Measurements from ENCODE around the gene ADNP. TPM values are rescaled to one million over a fixed set of nuclear protein-coding genes. Genes with fewer than 3 reads are reported as not detected.

The ADNP gene
- total RNA-seq, 1 donor from 2014 or later: 69.2 TPM

DNA sequence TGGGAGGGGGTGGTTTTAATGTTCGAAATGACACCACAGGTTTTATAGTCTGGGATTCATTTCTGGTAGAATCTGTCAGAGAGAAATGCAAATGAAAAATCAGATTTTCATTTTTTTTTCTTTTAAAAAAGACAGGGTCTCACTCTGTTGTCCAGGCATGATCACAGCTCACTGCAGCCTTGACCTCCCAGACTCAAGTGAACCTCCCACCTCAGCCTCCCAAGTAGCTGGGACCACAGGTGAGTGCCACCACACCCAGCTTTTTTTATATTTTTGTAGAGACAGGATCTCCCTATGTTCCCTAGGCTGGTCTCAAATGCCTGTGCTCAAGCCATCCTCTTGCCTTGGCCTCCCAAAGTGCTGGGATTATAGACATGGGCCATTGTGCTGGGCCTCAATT, 2.4 kb upstream of the ADNP start:
- intact Hi-C loops (cut with micrococcal nuclease): loop anchor here (5.0 kb wide), 1 partner anchor 469 kb away; no protein-coding TSS in a partner anchor

DNA sequence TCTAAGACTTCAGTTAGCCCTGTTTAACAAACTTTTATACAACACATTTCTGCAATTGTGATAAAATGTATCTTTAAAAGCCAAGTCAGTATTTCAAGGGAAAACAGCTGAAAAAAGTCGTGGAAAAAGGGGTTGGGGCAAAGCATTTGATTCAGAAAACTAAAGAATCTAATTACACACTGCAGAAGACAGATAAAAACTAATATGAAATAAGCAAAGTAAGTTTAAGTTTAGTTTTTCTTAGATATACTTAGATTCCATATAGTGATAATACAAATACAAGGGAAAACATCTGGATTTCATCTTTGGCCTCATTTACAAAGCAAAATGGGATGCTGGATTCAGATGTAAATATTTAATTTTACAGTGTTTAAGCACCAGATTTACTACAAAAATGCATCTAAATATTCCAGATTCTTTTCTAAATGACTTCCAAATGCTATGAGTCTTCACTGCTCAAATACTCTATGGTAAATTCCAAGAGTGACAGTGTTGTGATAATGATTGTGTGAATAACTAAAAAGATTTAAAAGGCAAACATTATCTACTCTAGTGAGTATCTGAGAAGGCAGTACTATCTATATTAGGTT, 1.5 kb upstream of the ADNP start:
- intact Hi-C loops (cut with micrococcal nuclease): loop anchor here (5.0 kb wide), 1 partner anchor 470 kb away; no protein-coding TSS in a partner anchor

DNA sequence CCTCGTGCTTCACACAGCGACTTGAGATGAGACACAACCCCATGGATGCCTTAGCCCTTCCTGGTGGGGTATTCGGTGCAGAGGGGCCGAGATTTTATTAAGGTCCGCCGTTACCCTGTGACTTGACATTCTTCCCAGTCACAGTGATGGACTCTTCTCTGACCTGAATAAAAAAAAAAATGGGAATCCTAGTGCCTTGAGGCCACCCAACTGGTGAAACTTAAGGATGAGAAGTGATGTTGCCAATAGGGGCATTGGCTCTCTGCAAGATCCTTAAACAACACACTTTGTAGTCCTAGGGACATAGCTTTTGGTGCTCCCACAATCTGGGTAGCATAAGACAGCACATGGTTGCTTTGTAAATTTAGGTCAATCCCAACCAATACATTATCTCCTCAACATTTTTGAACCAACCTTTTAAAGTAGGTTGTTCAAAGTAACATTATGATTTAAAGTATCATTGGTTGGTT, 814 bp upstream of the ADNP start:
- intact Hi-C loops (cut with micrococcal nuclease): loop anchor here (5.0 kb wide), 1 partner anchor 470 kb away; no protein-coding TSS in a partner anchor

DNA sequence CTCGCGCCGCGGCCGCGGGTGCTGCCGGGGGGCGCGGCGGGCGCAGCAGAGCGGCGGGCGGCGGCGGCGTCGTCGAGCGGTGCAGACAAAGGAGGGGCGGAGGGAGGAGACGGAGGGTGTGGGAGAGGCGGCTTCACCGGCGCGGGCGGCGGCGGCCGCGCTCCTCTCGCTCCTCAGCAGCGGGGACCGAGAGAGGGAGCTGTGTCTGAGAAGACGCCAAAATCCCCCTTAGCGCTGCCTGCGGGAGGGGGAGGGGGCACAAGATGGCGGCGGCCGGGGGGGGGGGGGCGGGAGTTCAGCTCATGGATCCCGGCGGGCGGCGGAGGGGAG, 296 bp downstream of the ADNP start:
- intact Hi-C loops (cut with micrococcal nuclease): loop anchor here (1.0 to 5.0 kb wide), 3 partner anchors 27 to 471 kb away; partner anchors contain the start of genes DPM1, MOCS3 and PARD6B

DNA sequence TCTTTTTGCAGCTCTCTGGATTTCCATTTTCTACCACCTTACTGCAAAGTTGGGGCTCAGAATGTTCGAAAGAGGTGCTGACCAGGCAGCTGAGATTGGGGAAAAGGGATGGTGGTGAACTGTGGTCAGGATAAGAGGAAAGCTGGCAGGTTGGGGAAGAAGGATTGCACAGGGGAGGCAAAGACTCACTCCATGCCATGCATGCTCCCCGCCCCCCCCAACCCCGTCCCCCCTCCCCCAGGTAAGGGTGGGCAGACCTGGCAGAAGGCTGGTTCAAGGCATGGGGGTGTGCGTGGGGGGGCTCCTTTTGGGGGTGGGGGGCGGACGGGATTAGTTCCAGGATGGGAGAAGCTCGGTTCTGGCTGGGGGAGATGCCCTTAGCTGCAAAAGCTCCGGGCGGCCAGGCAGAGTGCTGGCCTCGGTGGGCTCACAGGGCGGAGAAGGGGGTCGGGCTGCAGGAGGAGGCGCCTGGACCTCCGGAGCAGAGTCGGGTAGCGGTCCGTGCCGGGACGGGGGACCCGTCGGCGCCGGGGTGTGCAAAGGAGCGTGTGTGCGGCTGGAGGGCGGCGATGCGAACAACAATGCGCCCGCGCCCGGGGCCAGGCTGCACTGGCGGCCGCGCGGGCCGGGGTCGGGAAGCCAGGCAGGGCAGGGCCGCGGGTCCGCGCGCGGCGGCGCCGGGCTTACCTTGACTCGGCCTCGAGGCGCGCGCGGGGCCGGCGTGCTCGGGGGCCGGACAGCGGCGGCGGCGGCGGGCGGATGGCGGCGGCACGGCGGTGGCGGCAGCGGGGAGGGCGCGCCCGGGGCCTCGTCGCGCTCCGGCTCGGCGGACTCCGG, 880 bp downstream of the ADNP start:
- intact Hi-C loops (cut with micrococcal nuclease): loop anchor here (5.0 kb wide), 1 partner anchor 472 kb away; no protein-coding TSS in a partner anchor

DNA sequence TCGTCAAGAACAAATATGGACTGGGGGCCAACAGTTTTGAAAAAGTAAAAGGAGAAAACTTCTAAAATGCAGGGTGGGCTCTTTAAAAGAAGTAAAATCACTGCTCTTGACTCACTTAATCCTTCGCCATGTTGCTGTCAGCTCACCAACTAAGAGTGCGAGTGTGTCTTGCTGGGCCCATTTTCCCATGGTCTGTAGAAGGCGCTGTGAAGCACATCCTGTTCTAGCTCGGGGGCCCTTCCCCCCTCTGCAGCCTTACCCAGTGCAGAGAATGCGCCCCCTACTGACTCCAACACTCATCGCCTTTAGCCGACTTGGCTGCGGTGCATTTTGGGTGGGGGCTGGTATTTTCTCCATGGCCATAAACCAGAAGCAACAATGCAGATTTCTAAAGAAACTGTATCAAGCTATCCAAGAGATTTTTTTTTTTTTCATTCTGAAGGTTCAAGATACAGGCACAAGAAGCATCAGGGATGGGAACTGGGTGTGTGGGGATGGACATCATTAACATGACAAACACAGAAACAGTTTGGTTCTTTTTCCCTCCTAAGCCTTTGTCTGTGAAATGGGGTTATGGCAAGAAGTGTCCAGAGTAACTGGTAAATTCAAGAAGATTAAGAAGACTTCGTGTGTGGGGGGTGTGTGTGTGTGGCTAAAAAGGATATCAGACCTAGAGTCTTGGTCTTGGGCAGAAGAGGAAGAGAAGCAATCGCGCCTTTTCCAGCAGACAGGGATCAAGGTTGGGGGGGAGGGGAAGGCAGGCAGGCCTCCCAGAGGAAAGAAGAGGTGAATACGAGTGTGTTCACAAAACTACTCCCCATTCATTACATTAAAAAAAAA, 1.7 kb downstream of the ADNP start:
- intact Hi-C loops (cut with micrococcal nuclease): loop anchor here (1.0 to 5.0 kb wide), 4 partner anchors 111 to 473 kb away; no protein-coding TSS in a partner anchor

DNA sequence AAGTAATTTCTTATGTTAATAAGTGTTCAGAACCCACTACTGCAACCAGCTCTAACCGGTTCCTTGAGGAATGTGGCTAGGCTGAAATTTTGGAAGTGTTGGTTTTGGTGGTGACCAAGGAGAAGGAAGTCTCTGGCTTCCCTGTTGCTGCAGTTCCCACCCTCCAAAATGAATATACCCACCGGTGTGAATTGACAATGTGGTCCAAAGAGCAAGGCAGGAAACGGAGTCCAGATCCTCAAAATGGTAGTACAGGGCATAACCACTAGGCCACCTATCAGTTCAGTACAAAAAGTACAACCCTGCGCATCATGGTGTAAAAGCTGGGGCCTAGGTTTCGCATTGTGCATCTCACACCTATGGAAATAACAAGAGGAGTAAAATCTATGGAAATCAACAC, 2.8 kb downstream of the ADNP start:
- intact Hi-C loops (cut with micrococcal nuclease): no loop called here

DNA sequence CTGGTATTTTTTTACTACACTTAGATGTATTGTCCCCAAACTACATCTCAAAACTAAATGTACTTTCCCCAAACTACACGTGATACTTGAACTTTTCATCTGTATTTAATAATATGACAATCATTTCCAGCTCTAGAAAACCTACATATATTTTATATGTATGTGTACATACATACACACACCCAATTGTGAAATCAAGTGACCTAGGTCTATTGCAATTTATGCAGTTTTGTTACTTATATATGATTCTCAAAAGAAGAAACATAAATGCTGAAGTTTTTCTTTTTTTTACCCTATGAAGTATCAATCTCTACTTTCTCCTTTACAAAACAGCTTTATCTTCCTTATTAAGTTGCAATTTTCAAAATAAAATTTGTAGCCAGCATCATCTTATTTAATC, 4.7 kb downstream of the ADNP start:
- intact Hi-C loops (cut with micrococcal nuclease): no loop called here

DNA sequence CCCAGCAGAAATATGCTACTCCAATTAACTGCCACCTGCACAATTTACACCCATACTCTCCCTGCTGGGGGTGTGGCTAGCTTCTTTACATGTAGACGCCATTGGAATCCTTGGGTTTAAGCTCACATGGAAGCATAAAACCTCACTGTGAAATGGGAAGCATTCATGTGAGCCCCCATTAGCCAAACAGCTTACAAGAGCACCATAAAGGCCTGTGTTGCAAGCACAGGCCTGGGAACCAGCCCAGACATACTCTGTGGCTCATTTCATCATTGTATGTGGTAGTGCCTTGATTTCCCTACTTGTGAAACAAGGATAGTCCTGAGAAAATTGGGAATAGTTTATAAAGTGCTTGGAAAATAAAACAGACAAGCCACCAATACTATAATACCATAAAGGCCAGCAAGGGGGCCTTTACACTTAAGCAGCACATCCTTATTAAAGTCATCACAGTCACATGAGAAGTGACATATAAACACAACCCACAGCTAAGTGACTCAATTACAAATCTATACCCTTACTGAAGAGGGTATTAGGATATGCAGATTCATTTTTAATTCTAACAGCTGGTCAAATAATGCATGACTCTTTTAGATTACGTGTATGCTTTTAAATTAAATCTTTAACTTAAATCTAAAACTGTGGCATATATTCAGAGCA, 6.8 kb downstream of the ADNP start:
- intact Hi-C loops (cut with micrococcal nuclease): no loop called here

DNA sequence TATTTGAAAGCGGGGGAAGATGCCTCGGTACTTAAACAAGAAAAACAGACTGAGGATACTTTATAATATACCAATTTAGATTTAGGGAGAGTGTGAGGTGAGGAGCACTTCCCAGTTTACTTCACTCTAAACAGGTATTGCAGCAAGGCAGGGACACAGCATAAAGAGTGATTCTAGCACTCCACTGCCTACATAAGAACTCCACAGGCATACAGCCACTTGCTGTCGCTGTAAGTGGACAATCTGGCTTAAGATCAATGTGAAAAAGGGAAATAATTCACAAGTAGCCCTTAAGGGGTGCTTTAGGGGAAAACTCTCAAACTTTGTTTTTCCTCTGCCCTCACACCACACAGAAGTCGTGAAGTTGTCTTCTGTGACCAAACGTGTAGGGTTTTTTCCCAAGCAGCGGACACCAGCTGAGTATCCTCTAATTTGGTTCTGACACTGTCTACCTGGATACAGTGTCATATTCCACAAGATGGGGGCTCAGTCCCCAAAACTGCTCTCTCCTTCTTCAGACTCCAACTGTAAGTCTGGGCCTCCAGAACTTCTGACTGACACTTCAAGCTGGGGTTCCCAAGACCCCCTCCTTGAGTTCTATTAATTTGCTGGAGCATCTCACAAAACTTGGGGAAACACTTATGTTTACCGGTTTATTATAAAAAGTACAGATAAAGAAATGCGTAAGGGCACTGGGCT, 9.3 kb downstream of the ADNP start:
- intact Hi-C loops (cut with micrococcal nuclease): no loop called here

DNA sequence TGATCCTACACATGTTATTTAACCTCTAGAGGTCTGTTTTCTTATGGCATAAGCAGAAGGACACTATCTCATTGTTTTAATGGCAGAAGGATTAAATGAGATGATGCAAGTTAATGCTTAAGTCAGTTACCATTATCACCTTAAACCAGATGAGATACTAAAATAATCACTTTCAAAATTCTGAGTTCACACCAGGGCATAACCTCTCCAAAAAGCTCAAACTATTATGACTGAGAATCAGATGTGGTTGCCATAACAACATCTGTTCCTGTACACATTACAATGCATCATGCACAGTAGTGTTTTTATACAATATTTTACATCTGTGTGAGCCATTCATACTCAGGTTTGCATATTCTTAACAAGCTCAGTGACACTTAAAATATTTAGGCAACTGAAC, 10.2 kb downstream of the ADNP start:
- intact Hi-C loops (cut with micrococcal nuclease): no loop called here

DNA sequence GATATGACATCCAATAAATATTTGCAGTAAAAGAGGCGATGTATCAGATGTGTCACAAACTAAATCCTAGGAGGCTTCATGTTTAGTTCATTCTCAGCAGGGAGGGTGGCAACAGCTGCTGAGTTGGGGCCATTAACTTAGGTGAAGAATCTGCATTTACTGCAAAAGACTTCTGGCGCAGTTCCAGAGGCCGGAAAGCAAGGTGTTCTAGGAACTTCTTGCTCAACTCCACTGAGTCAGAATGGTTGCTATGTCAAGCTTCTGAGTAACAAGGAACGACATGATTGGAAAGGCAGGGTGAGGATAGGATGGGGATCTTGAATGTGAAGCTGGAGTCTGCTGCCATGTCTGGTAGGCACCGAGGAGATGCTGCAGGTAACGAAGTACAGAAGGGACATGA, 11.7 kb downstream of the ADNP start:
- intact Hi-C loops (cut with micrococcal nuclease): no loop called here

DNA sequence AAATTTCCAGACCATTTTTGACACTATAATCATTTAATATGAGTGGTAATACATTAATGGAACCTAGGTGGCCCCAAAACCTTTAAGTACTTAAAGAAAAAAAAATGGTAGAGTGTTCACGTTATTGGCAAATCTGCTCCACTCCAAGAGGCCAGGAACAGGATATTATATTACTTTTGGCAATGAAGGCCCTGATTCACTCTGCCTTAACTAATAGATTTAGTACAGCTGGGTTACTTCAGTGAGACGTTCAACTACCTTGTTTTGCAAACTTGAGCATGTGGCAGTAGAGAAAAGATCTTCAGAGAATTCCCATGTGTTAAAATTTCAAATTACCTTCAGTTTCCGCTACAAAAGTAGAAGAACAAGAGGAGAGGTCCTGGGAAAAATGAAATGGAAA, 12.8 kb downstream of the ADNP start:
- intact Hi-C loops (cut with micrococcal nuclease): no loop called here

DNA sequence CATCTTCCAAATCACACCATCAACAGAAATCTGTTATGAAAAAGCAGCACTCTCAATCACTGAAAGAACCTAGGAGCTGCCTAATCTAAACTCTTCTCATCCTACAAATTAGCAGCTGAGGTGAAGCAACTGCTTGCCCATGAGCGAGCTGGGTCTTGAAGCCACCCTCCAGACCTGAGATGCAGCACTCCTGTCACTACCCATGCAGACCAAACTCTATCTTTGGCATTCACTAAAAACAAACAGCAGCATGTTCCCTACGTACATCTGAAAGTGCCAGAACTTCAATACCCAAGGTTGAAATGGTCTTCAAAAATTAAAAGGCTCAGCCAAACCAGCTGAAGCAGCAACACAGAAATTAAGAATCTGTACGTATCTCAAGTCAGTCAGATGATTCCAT, 14.3 kb downstream of the ADNP start:
- intact Hi-C loops (cut with micrococcal nuclease): no loop called here

DNA sequence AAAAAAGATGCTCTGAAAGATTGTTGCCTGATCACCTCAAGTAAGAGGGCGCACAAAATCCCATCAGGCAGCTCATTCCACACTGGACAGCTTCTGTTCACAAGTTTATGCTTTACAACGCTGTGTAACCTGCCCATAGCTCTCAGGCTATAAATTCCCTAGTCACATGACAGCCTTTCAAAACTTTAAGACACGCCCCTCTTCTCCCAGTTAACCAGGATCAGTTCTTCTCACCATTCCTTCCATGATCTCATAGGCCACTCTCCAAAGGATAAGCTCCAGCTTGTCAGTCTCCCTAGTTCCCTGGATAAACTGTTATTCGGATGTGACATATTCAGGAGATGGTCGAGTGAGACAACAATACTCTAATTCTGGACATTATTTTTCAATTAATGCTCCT, 15.0 kb downstream of the ADNP start:
- intact Hi-C loops (cut with micrococcal nuclease): no loop called here

DNA sequence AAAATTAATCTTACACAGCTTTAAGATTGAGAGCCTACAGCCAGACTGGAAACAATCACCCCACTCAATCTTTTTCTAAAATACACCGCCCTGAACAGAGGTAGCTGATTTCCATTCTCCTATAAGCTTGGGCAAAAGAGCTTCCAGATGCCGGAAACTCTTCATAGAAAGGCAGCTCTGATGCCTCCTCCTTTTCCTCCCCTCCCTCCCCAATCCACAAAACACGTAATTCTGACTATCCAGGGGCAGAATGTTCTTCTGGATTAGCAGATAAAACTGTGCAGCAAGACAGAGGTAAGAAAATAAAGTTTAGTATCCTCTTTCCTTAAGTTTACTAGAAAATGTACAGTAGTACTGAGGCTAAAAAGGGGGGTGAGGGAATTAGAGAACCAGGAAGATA, 15.8 kb downstream of the ADNP start:
- intact Hi-C loops (cut with micrococcal nuclease): no loop called here

DNA sequence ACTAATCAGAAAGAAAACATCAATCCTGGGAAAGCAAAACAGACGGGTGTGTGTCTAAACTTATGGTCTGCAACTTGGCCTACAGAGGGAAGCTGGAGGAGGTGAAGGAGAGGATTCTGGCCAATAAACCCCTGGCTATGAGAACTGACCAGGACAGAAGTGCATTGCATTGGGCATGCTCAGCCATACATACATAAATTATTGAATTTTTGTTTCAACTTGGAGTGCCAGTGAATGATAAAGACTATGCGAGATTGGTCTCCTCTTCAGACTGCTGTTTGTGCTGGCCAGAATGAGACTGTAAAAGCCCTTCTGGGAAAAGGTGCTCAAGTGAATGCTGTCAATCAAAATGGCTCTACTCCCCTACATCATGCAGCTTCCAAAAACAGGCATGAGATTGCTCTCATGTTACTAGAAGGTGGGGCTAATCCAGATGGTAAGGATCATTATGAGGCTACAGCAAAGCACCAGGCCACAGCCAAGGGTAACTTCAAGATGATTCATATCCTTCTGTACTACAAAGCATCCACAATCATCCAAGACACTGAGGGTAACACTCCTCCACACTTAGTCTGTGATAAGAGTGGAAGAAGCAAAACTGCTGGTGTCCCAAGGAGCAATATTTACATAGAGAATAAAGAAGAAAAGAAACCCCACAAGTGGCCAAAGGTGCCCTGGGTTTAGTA, 17.4 kb downstream of the ADNP start:
- intact Hi-C loops (cut with micrococcal nuclease): no loop called here

DNA sequence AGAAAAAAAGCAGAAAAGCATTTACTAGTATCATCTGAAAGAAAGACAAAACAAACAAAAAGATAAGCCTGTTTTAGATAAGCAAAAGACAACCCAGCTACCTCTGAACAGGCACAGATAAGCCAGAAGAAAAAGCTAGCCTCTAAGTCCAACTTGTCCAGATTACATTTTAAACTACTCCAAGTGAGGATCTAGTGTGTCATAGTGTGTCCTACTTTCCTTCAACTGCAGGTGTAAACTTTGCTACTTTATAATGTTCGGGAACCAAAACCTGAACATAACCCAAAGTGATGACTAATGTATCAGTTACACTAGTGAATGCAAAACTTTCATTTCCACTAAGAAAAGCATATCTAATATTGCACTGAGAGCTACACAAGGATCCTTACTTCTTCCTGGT, 19.5 kb downstream of the ADNP start:
- intact Hi-C loops (cut with micrococcal nuclease): no loop called here

DNA sequence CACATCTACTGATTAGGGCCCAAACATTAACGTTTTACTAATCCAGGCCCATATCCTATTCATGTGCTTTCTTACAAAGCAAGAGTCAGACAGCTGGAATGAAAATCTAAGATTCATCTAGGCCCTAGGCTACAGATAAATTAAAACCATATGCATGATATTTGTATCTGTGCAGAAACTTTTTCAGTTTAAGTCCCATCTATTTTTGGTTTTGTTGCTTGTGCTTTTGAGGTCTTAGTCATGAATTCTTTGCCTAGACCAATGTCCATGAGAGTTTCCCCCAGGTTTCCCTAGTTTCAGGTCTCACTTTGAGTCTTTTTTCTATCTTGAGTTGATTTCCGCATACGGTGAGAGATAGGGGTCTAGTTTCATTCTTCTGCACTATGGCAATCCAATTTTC, 20.2 kb downstream of the ADNP start:
- intact Hi-C loops (cut with micrococcal nuclease): no loop called here

DNA sequence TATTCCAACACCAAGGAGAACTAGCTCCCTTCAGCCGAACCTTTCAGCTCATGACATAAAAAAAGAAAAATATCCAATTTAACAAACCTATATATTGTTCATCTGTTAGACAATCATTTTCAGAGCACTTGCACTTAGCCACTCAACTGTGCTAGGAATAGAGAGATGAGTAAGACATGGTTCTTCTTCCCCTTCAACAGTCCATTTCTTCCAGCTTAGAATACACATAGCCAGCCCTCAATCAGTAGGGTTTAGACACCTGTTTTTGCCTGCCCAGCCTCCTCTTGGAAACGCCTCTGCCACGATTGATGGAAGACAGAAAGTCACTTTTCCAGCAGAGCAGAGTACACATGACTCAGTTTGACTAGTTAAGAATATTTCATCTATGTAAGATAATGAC, 21.8 kb downstream of the ADNP start:
- intact Hi-C loops (cut with micrococcal nuclease): no loop called here
